ENCODE results near the gene RNF168.
"Not testable (repeated sequence)": the region's sequence is repeated elsewhere in the genome, so short reads cannot be mapped to it uniquely, and the experiment has no call there.

Gene RNF168

DNA sequence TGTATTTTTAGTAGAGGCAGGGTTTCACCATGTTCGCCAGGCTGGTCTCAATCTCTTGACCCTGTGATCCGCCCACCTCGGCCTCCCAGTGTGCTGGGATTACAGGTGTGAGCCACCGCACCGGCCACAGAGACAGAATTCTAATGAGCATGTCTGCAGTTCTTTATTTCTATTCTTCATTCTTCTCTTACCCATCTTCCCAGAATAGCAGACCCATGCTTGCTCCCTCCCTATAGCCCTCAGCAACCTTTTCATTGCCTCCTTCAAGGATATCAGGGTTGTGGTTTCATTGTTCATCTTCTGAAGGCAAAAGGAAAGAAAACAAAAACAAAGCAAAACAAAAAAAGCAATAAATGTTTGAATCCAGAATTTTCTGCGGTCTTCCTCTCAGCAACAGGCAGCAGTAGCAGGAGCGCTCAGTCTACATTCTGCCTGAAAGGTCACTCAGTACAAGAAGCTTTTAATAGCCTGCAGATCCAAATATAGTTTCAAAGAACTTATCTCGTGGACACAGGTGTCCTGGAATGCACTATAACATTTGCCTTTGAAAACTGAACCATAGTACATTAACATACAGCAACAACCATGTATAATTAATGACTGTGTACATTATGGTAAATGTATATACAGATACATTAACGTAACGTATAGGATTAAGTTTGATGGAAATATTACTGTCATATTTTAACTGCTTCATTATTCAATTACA is 11.5 kb upstream of the RNF168 start, which contains the start of gene SMCO1:
Gene SMCO1 (minus strand): TSS at position 434 of the 709 bp plus-strand sequence. CDS start 137 bp downstream, at position 297.
- no peak for DNase-seq

DNA sequence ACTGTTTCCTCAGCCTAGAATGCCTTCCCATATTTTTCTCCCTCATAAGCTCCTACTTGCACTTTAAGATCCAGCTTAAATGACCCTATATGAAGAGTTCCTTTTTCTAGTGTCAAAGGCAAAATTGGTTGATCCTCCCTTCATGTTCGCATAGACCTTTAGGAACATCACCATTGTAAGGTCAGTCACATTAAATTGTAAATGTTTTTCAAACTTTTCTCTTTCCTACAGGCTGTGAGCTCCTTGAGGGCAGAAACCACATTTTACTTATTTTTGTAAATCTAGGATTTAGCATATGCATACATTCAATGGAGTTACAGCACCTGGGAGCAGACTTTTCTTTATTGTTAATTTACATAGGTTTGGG is 10.8 kb upstream of the RNF168 start:
- no peak for DNase-seq

DNA sequence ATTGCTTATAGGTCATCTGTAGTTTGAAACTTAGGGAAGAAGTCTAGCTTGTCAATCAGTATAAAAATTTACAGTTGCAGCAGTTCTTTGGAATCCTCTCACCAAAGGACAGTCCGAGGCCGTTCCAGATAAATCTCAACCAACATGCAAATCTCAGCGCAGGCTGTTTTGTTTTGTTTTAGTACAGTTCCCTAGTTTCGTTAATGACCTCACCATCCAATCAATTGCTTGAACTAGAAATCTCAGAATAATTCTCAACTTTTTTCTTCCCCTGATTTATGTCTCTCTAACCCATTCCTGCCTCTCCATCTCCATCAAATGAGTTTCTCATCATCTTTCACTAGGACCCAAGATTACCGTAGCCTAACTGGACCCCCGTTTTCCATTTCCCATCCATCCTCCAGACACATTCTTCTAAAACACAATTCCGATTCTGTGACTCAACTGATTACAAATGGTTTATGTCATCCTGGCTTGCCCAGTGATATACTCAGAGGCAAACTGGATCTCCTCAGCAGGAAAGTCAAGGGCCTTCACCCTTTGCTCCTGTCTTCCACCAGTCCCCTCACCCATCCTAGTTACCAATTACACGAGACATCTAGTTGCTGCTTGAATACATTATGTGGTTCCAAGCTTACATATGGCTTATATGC is 10.3 kb upstream of the RNF168 start:
- DNase-seq = no peak

DNA sequence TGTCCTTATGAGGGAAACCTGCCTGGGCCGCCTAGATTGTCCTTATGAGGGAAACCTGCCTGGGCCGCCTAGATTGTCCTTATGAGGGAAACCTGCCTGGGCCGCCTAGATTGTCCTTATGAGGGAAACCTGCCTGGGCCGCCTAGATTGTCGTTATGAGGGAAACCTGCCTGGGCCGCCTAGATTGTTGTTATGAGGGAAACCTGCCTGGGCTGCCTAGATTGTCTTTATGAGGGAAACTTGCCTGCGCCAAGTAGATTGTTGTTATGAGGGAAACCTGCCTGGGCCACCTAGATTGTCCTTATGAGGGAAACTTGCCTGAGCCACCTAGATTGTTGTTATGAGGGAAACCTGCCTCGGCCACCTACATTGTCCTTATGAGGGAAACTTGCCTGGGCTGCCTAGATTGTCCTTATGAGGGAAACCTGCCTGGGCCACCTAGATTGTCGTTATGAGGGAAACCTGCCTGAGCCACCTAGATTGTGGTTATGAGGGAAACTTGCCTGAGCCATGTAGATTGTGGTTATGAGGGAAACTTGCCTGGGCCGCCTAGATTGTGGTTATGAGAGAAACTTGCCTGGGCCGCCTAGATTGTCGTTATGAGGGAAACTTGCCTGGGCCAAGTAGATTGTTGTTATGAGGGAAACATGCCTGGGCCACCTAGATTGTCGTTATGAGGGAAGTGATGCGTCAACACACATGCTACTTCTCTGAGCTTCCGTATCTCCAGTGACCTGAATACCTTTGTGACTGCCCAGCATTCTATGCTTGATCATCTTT is 8.3 kb upstream of the RNF168 start:
- DNase-seq = not testable (repeated sequence)

DNA sequence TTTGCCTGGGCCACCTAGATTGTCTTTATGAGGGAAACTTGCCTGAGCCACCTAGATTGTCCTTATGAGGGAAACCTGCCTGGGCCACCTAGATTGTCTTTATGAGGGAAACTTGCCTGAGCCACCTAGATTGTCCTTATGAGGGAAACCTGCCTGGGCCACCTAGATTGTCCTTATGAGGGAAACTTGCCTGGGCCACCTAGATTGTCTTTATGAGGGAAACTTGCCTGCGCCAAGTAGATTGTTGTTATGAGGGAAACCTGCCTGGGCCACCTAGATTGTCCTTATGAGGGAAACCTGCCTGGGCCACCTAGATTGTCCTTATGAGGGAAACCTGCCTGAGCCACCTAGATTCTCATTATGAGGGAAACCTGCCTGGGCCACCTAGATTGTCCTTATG is 7.5 kb upstream of the RNF168 start:
- not testable (repeated sequence) for DNase-seq

DNA sequence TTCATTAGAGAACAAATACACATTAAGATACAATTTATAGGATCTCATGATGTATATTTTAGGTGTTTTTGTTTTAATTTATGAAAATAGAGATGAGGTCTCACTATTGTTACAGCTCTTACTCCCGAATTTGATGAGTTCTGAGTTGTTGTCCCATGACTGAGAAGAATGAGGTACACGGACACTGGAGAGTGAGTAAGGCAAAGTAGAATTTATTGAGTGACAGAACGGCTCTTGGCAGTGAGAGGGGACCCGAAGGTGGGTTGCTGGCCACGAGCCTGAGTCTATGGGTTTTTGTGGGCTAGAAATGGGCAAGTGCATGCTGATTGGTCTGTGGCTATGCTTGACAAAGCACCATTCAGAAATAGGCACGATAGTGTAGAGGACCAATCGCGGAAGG is 3.1 kb upstream of the RNF168 start:
- DNase-seq = no peak

DNA sequence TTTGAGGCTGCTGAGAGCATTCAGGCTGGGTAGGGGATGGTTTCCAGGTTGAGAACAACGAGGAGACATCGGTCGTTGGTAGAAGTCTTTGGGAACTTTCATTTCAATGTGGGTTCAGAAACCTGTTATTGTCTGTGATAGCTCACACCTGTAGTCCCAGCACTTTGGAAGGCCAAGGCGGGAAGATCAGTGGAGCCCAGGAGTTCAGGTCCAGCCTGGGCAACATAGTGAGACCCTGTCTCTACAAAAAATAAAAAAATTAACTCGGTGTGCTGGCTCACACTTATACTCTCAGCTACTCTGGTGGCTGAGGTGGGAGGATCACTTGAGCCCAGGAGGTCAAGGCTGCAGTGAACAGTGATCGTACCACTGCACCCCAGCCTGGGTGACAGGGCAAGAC is 988 bp upstream of the RNF168 start:
- DNase-seq = no peak

DNA sequence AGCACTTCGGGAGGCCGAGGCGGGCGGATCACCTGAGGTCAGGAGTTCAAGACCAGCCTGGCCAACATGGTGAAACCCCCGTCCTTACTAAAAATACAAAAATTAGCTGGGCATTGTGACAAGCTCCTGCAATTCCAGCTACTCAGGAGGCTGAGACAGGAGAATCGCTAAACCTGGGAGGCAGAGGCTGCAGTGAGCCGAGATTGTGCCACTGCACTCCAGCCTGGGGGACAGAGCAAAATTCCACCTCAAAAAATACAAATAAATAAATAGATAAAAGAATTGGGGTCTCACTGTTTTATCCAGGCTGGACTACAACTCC is 470 bp upstream of the RNF168 start:
- not testable (repeated sequence) for DNase-seq

DNA sequence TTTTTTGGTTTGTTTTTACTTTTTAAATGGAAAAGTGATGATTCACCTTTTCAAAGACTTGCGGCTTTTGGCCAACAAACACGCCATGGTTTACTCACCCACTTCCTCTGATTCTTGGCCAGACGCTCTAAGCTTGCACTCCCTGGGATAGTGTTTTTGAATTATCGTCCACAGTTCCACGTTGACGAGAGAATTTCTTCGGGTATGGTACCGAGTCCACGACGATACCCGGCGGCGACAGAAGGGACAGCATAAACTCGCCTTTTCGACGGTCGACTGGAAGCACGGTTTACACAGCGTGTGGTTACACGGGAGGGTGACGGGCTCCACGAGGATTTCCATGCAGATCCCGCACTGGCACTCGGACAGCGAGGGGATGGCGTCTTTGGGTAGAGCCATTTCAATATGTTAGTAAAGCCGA is 783 bp downstream of the RNF168 start:
- DNase-seq = peak; percentile 13 to 76 (median 56)

DNA sequence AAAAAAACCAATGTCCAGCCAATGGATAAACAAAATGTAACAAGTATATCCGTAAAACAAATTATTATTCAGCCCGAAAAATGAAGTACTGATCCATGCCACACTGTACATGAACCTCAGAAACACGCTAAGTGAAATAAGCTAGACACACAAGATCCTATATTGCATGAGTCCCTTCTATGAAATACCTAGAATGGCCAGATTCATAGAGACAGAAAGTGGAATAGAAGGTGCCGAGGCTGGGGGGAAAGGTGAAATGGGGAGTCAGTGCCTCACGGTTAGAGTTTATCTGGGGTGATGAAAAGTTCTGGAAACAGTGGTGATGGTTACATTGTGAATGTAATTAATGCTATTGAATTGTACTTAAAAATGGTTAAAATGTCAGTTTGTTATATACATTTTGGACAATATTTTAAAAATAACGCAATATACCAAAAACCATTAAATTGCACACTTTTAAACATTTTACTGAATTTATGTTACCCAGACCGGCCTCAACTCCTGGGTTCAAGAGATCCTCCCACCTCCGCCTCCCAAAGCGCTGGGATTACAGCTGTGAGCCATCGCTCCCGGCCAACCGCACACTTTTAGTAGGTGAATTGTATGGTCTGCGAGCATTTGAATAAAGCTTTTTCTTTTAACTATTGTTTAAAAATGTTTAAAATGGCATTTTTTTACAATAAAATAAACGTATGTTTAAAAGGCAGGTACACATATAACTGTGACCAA is 2.1 kb downstream of the RNF168 start:
- DNase-seq = no peak

DNA sequence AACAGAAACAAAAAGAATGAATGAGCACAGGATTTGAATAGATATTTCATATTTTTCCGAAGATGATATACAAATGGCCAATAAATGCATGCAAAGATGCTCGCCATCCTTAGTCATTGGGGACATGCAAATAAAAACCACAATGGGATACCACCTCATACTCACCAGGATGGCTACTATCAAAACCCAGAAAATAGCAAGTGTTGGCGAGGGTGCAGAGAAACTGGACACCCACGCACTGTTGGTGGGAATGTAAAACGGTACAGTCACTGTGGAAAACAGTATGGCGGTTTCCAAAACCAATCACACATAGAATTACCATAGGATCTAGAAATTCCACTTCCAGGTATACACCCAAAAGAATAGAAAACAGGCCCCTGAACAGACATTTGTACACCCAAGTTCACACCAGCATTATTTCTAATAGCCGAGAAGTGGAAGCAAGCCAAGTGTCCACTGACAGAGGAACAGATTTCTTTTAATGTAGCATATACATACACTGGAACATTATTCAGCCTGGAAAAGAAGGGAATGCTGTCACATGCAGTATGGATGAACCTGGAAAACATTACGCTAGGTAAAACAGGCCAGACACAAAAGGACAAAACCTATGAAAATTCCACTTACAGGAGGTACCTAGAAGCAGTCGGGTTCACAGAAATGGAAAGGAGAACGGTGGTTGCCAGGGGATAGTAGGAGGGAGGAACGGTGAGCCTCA is 3.6 kb downstream of the RNF168 start:
- no peak for DNase-seq

DNA sequence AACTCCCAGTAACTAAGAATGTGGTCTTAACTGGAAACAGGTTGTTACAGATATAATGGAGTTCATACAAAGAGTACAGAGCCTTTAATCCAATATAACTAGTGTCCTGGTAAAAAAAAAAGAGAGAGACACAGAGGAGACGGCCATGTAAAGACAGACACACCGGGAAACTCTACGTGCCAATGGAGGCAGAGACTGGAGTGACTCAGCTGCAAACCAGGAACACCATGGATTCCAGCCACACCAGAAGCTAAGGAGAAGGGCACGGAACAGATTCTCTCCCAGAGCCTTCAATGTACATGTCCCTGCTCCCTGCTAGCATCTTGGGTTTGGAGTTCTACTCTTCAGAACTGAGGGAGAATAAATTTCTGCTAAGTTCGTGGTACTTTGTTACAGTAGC is 4.5 kb downstream of the RNF168 start:
- DNase-seq = no peak

DNA sequence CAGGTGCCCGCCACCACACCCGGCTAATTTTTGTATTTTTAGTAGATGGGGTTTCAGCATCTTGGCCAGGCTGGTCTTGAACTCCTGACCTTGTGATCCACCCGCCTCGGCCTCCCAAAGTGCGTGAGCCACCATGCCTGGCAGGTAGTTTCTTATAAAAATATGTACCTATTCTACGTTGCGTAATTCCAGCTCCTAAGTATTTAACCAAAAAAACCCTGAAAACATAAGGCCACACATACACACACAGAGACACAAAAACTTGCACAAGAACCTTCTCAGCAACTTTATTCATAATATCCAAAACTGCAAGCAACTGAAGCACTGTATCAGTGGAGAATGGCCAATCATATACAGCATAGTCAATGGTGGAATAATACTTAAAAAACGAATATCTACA is 5.3 kb downstream of the RNF168 start:
- no peak for DNase-seq

DNA sequence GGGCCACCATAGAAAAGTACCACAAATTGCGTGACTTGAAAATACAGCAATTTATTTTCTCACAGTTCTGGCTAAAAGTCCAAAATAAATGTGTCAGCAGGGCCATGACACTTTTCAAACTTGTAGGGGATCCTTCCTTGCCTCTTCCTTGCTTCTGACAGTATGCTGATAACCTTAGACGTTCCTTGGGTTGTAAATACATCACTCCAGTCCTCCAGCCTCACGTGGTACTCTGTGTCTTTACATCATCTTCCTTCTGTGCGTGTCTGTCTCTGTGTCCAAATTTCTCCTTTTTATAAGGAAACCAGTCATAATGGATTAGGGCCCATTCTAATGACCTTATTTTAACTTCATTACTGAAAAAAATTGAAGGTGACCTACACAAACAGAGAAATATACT is 7.4 kb downstream of the RNF168 start:
- no peak for DNase-seq

DNA sequence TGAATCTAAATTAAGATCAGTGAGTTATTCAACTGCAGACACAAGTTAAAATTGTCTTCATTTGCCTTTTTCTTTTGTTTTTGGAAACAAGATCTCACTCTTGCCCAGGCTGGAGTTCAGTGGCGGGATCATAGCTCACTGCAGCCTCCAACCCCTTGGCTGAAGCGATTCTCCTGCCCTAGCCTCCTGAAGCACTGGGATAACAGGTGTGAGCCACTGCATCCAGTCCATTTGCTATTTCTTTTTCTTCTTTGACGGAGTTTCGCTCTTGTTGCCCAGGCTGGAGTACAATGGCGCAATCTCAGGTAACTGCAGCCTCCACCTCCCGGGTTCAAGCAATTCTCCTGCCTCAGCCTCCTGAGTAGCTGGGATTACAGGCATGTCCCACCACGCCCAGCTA is 10.3 kb downstream of the RNF168 start:
- no peak for DNase-seq

DNA sequence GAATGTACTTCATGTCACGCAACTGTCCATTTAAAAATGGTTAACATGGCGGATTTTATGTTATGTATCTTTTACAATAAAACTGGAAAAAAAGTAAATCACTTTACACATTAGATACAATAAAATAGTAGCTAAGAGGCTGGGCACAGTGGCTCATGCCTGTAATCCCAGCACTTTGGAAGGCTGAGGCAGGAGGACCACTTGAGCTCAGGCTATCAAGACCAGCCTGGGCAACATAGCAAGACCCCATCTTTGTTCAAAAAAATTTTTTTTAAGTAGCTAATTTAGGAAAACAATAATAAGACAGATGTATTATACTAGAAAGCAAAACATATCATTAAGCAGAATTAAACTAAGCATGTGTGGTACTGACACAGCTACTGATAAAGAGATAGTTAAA is 11.5 kb downstream of the RNF168 start:
- no peak for DNase-seq

DNA sequence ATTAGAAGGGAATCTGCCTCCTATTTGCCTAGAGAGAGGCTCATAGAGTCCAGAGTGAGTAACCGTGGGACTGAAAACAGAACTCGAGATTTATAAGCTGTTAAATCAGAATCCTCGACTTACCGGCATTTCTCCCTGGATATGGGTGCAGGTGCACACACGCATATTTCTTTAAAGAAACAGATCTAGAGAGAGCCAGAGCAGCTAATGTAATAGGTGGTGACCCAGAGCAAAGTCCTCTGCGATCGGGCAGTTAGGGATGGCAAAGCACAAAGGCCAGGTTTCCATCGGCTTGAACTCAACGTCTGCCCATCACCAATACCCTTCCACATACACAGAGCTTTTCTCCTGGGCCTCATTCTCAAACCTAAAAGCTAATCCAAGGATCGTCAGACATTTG is 13.8 kb downstream of the RNF168 start:
- DNase-seq = no peak

DNA sequence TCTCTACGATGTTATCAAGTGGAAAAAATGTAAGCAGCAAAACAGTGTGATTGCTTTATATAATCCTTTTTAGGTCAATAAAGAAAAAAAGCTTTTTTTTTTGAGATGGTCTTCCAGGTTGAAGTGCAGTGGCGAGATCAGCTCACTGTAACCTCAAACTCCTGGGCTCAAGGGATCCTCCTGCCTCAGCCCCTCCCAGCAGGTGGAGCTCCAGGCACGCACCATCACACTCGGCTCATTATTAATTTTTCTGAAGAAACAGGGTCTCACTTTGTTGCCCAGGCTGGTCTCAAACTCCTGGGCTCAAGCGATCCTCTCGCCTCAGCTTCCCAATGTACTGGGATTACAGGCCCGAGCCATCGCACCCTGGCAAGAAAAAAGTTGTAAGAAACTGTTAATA is 17.3 kb downstream of the RNF168 start:
- DNase-seq = no peak

DNA sequence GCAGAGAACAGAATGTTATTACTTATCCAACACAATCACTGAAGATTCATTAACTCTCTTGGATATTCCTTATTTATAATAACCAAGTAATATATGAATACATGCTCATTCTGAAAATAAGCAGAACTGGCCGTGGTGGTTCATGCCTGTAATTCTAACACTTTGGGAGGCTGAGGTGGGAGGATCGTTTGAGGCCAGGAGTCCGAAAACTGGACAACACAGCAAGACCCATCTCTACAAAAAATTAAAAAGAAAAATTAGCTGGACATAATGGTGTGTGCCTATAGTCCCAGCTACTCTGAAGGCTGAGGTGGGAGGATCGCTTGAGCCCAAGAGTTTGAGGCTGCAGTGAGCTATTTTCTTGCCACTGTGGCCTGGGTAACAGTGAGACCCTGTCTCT is 25.9 kb downstream of the RNF168 start:
- no peak for DNase-seq

DNA sequence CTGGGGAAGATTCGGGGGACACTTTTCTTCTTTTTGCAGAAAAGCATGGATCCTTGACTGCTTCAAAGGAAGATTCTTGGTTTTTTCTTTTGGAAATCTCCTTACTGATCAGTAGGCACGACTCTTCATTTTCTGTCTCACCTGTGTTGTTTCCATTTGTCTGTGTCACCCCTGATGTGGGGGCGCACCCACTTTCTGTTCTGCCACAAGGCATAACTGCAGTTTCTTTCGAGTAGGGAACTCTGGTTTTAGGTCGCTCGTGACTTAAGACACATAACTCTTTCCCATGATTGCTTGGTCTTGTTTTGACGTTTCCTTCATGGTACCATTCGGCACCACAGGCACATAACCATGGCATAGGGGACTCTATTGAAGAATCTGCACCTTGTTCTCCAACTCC is 31.3 kb downstream of the RNF168 start:
- no peak for DNase-seq

DNA sequence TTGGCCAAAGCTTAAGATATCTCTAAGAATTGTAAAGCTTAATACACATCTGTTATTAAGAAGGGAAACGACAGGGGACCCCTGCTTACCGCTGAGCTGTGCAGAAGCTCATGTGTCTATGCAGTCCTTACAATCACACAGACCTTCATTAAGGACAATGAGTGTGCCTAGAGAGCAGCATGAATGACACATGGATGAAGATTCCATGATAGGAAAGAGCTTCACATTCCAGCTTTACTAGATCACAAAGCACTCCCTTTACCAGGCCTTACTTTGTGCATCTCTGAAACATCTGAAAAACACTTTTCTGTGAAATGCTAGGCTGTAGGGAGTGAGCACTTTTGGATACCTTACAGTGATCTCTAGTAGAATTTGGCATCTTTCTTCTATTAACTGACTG is 32.0 kb downstream of the RNF168 start:
- DNase-seq = no peak

DNA sequence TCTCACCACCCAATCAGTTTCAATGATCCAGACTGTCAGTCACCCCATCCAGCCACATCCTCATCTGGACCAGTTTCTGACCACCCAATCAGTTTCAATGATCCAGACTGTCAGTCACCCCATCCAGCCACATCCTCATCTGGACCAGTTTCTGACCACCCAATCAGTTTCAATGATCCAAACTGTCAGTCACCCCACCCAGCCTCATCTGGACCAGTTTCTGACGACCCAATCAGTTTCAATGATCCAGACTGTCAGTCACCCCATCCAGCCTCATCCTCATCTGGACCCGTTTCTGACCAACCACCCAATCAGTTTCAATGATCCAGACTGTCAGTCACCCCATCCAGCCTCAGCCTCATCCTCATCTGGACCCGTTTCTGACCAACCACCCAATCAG is 33.4 kb downstream of the RNF168 start:
- DNase-seq = not testable (repeated sequence)

DNA sequence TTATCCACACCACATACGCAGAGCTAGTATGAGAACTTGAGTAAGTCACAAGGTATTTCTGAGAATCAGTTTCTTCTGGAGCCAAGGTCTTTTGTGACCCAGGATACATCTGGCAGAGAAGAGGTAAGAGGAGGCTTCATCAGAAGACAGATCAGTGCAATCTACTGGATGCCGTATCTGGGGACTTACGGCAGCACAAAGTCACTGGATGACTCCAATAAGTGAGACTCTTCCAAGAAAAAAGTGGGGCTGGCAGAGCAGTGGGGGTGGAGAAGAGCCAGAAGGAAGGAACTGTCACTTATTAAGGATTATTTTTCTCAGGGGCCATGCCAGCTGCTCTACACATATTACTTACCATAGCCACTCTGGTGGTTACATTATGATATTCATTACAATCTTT is 39.8 kb downstream of the RNF168 start:
- DNase-seq = no peak
